ENCODE measurements around the gene DENND6A.
A peak's percentile ranks its signal among the peaks of the same experiment; 100 is the strongest.

The DENND6A gene

GRCh38 chr3:57598765-57599360, 94.0 kb downstream of the DENND6A start:
- peak overlapping the region; percentile 68 for H3K4me3 ChIP-seq (ENCODE audit: low read depth, low read length)
- no peak for DNase-seq (ENCODE audit: low read depth)
- TF ChIP-seq CTCF (conservative IDR thresholded peaks at IDR 0.05; ENCODE audit: low read depth, low read length), result no peak

GRCh38 chr3:57597127-57597923, 95.6 kb downstream of the DENND6A start, which contains the start of gene ARF4:
TSS of gene ARF4 (minus strand) at chr3:57597344. CDS start at chr3:57597140, 204 bp downstream.
- peak; percentile 31 for TF ChIP-seq CTCF (conservative IDR thresholded peaks at IDR 0.05; ENCODE audit: low read depth, low read length)
- peak within 1 kb of the TSS; percentile 99 for H3K4me3 ChIP-seq (ENCODE audit: low read depth, low read length)
- peak; percentile 100 for DNase-seq (ENCODE audit: low read depth)

- no peak for TF ChIP-seq CTCF (conservative IDR thresholded peaks at IDR 0.05; ENCODE audit: low read depth, low read length)
- peak; percentile 98 for DNase-seq (ENCODE audit: low read depth)
- peak overlapping the region; percentile 99 for H3K4me3 ChIP-seq (ENCODE audit: low read depth, low read length)
Observed at GRCh38 chr3:57596495-57597126, 96.3 kb downstream of the DENND6A start.

GRCh38 chr3:57594576-57594975, 98.3 kb downstream of the DENND6A start:
- peak overlapping the region; percentile 99 for H3K4me3 ChIP-seq (ENCODE audit: low read depth, low read length)
- TF ChIP-seq CTCF (conservative IDR thresholded peaks at IDR 0.05; ENCODE audit: low read depth, low read length), result no peak
- no peak for DNase-seq (ENCODE audit: low read depth)

GRCh38 chr3:57594144-57594543, 98.7 kb downstream of the DENND6A start:
- no peak for DNase-seq (ENCODE audit: low read depth)
- peak overlapping the region; percentile 99 for H3K4me3 ChIP-seq (ENCODE audit: low read depth, low read length)
- TF ChIP-seq CTCF (conservative IDR thresholded peaks at IDR 0.05; ENCODE audit: low read depth, low read length), result no peak

DNA sequence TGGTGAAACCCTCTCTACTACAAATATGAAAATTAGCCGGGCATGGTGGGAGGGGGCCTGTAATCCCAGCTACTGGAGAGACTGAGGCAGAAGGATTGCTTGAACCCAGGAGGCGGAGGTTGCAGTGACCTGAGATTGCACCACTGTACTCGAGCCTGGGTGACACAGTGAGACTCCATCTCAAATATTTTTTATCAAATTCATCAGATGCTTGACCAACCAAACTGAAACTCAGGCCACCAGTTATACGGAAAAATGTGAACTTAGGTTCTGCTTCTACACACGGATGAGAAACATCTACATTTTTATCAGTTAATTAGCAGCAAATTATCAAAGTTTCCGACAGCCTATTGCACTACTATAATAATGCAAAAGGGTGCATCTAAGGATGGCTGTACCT, 100.6 kb downstream of the DENND6A start:
- no peak for DNase-seq (ENCODE audit: low read depth)
- H3K4me3 ChIP-seq (ENCODE audit: low read depth, low read length), result no peak overlapping the region
- no peak for TF ChIP-seq CTCF (conservative IDR thresholded peaks at IDR 0.05; ENCODE audit: low read depth, low read length)

Measured in choroid plexus epithelial cell (primary cell).